ENCODE data around the gene ADO. TPM values are rescaled to one million over a fixed set of nuclear protein-coding genes. Genes with fewer than 3 reads are reported as not detected.

ADO gene
- total and polyA plus RNA-seq, 2 donors = 16.4 to 26.3 TPM

GRCh38 chr10:62805231-62806099 is 945 bp downstream of the ADO start:
- no peak for DNase-seq (ENCODE audit: extremely low spot score)
- no peaks in the 10 kb centered on the region for H3K4me1 ChIP-seq (ENCODE audit: insufficient read depth)
- 2% methylated on average over 77 of the region's 77 CpGs for WGBS

GRCh38 chr10:62806251-62806650 is 1.7 kb downstream of the ADO start:
- Histone ChIP-seq H3K27ac (ENCODE audit: low read depth) (no peak overlapping the region), H3K4me1 (ENCODE audit: insufficient read depth) (no peaks in the 10 kb centered on the region), H3K4me3 (ENCODE audit: low read depth, low read length) (no peak overlapping the region), H3K36me3 (ENCODE audit: insufficient read depth) (no peaks in the 10 kb centered on the region)
- WGBS = 24% methylated on average over 1 of the region's 1 CpG
- DNase-seq (ENCODE audit: extremely low spot score) = no peak

More at GRCh38 chr10:62805231-62806099, 945 bp downstream of the ADO start:
- Histone ChIP-seq H3K4me3 (ENCODE audit: low read depth, low read length) (peak overlapping the region; percentile 93), H3K27ac (ENCODE audit: low read depth) (peak overlapping the region; percentile 99), H3K36me3 (ENCODE audit: insufficient read depth) (no peaks in the 10 kb centered on the region)

DNA sequence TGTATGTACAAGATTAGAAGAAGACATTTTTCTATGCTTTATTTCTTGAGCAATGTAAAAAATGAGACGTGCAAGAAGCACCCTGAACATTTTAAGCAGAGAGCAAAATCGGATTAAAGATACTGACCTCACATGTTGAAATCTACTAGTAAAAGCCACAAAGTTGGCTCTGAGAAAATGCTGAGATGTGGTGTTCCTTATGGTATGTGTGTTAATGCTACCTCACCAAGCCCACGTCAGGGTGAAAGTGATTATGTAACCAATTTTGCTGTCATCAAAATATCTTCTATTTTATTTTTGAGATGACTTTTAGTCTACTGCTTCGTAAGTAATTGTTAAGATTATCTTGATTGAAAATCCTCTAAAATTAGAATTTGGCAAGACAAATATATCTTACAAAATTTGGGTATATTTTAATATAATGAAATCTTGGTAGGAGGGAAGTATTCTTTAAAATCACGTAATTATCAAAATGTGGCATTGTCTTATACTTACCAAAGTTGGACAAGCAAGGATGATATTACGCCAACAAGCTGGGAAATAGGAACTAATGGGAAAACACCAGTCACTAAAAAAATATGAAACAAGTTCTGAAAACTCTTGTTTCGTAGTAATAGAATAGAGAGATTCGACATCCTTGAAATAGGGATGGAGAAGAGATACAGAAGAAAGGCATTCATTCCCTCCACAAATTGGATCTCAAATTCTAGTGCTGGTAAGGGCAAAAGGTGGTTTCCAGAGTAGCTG is 5.8 kb downstream of the ADO start:
- Histone ChIP-seq H3K27ac (ENCODE audit: low read depth) (no peak overlapping the region), H3K4me3 (ENCODE audit: low read depth, low read length) (no peak overlapping the region), H3K4me1 (ENCODE audit: insufficient read depth) (no peaks in the 10 kb centered on the region), H3K36me3 (ENCODE audit: insufficient read depth) (no peaks in the 10 kb centered on the region)
- no peak for DNase-seq (ENCODE audit: extremely low spot score)
- WGBS = 93% methylated on average over 8 of the region's 8 CpGs

GRCh38 chr10:62811159-62811875 is 6.8 kb downstream of the ADO start:
- H3K36me3 ChIP-seq (ENCODE audit: insufficient read depth) = no peaks in the 10 kb centered on the region
- WGBS = 90% methylated on average over 10 of the region's 10 CpGs
- no peak overlapping the region for H3K4me3 ChIP-seq (ENCODE audit: low read depth, low read length)
- H3K4me1 ChIP-seq (ENCODE audit: insufficient read depth) = no peaks in the 10 kb centered on the region
- H3K27ac ChIP-seq (ENCODE audit: low read depth) = no peak overlapping the region
- DNase-seq (ENCODE audit: extremely low spot score) = no peak

GRCh38 chr10:62812672-62813439 is 8.3 kb downstream of the ADO start:
- H3K4me1 ChIP-seq (ENCODE audit: insufficient read depth) = no peaks in the 10 kb centered on the region
- H3K36me3 ChIP-seq (ENCODE audit: insufficient read depth) = no peaks in the 10 kb centered on the region
- 90% methylated on average over 13 of the region's 13 CpGs for WGBS
- H3K4me3 ChIP-seq (ENCODE audit: low read depth, low read length) = no peak overlapping the region
- no peak for DNase-seq (ENCODE audit: extremely low spot score)
- H3K27ac ChIP-seq (ENCODE audit: low read depth) = no peak overlapping the region

- no peaks in the 10 kb centered on the region for H3K36me3 ChIP-seq (ENCODE audit: insufficient read depth)
- WGBS = 85% methylated on average over 27 of the region's 27 CpGs
- no peak for DNase-seq (ENCODE audit: extremely low spot score)
- H3K27ac ChIP-seq (ENCODE audit: low read depth) = no peak overlapping the region
- no peaks in the 10 kb centered on the region for H3K4me1 ChIP-seq (ENCODE audit: insufficient read depth)
- no peak overlapping the region for H3K4me3 ChIP-seq (ENCODE audit: low read depth, low read length)
These were observed 8.9 kb downstream of the ADO start for GRCh38 chr10:62813453-62813852.

DNA sequence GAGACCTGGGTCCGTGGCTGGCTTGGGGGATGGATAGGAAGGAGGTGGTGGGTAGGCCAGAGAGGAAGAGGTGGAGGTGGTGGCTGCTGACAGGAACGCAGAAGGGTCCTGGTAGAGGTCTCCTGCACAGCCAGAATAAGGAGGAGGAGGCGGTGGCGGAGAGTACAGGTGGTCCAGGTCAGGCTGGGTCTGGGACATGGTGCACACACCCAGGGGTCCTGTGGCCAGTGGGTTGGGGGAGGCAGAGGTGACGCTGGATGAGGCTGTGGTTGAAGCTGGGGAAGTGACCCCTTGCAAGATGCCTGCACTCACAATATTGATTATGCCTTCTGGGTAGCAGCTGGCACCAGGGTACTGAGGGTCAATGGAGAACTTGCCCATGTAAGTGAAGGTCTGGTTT is 9.5 kb downstream of the ADO start:
- Histone ChIP-seq H3K27ac (ENCODE audit: low read depth) (no peak overlapping the region), H3K4me3 (ENCODE audit: low read depth, low read length) (no peak overlapping the region), H3K4me1 (ENCODE audit: insufficient read depth) (no peaks in the 10 kb centered on the region), H3K36me3 (ENCODE audit: insufficient read depth) (no peaks in the 10 kb centered on the region)
- WGBS = 90% methylated on average over 5 of the region's 5 CpGs
- no peak for DNase-seq (ENCODE audit: extremely low spot score)

DNA sequence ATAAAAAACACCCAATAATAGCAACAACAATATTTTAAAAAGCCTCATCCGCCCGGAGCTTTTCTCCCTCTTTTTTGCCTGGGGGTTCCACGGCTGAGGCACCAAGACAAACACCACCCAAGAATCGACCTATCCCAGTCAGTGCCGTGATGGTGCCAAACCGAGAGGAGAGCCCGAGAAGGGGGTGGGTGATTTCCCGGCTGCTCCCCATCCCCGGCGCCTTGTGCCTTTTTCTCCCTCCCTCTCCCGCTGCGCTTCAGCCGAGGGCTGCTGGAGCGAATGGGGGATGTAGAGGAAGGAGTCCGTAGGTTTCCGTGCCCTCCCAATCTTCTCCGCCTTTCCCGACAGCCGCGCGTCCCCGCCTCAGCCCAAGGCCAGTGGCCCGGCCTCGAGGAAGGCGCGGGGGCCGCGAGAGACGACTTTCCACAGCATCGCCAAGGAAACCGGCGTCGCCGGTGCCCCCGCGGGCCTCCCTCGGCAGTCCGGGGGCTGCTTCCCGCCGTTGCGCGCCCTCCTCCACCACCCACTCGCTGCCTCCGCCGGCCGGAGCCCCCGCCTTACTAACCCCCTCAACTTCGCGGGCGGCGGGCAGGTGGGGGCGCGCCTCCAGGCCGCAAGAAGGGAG is 10.3 kb downstream of the ADO start:
- no peak overlapping the region for H3K27ac ChIP-seq (ENCODE audit: low read depth)
- H3K4me1 ChIP-seq (ENCODE audit: insufficient read depth) = no peaks in the 10 kb centered on the region
- WGBS = 2% methylated on average over 54 of the region's 54 CpGs
- no peaks in the 10 kb centered on the region for H3K36me3 ChIP-seq (ENCODE audit: insufficient read depth)
- H3K4me3 ChIP-seq (ENCODE audit: low read depth, low read length) = peak overlapping the region; percentile 26
- no peak for DNase-seq (ENCODE audit: extremely low spot score)

DNA sequence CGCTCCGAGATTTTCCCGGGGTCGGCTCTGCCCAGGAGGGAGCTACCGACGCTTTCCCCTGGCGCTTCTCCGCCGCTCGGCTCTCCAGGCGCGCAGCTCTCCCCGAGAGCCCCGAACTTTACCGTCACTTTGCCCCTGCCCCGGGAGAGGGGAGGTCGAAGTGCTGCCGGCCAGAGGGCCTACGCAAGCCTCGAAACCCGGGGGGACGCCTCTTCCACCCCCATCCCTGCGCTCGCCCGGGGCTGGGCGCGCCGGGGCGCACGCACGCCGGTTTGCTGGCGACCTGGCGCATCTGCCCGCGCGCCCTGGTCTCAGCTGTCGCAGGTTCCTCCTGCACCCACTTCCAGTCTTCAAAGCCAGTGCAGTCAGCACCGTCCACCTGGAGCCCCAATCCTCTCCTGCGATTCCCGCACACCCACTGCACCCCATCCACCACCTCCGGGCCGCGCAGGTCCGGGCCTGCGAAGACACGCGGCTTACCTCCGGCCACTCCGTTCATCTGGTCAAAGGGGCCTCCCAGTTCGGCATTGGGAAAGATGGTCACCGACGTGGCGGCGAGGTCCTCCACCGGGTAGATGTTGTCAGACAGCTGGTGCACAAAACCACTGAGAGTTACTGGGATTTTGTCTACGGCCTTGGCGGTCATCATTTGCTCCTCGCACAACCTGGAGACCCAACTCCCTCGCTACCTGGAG is 11.0 kb downstream of the ADO start:
- no peak overlapping the region for H3K27ac ChIP-seq (ENCODE audit: low read depth)

DNA sequence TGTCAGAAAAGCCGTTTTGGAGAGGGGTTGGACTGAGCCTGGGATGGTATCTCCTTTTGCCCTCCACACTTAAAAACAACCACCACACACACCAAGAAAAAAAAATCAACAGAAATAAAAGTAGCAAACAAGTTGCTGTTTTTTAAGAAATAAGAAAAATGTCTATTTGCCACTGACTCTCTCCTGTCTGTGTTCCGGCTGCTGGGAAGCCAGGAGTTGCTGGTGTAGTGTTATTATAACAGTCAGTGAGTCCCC is 11.5 kb downstream of the ADO start:
- peak overlapping the region; percentile 76 for H3K4me3 ChIP-seq (ENCODE audit: low read depth, low read length)
- under 1% methylated on average over 2 of the region's 2 CpGs for WGBS
- no peaks in the 10 kb centered on the region for H3K4me1 ChIP-seq (ENCODE audit: insufficient read depth)
- no peak for DNase-seq (ENCODE audit: extremely low spot score)
- no peaks in the 10 kb centered on the region for H3K36me3 ChIP-seq (ENCODE audit: insufficient read depth)
- no peak overlapping the region for H3K27ac ChIP-seq (ENCODE audit: low read depth)

More for the DNA sequence above, 11.0 kb downstream of the ADO start:
- Histone ChIP-seq H3K4me1 (ENCODE audit: insufficient read depth) (no peaks in the 10 kb centered on the region), H3K36me3 (ENCODE audit: insufficient read depth) (no peaks in the 10 kb centered on the region), H3K4me3 (ENCODE audit: low read depth, low read length) (peak overlapping the region; percentile 26)
- DNase-seq (ENCODE audit: extremely low spot score) = no peak
- WGBS = 1% methylated on average over 60 of the region's 60 CpGs

DNA sequence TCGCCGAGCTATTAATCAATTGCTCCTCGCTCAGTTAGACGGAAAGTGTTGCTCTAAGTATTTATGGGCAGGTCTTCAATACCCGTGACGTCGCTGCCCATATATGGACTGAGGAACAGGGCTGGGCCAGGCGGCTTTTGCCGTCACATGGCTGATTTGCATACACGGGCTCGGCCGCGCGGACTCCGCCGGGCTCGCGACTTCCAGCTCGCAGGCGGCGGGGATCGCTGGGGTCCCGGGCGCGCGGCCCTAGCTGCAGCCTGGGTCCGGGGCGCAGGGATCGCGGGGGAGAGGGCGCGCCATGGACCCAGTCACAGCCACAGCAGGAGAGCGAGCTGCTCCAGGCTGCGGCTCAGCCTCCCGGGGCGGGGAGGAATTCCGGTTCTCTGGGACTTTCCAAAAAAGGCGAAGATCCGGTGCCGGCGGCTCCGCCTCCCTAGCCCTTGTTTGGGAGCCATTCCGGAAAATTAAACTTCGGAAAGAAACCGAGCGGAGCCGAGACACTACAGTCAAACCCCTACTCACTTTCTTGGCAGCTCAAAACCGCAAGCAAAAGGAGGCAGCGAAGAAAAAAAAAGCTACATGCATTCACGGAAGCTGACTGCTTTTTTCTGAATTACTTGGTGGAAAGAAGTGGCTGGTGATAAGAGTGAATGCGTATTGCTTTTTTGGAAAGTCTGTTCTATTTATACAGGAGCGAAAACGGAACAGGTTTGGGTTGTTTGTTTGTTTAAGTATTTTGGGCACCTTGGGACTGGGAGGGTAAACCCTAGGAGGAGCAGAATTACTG is 12.0 kb downstream of the ADO start, which contains the start of gene EGR2:
EGR2 (minus strand) TSS at position 36 of the 790 bp plus-strand sequence. CDS start 337 bp downstream, outside the sequence.
- no peaks in the 10 kb centered on the region for H3K36me3 ChIP-seq (ENCODE audit: insufficient read depth)
- H3K27ac ChIP-seq (ENCODE audit: low read depth) = peak within 1 kb of the TSS; percentile 88
- WGBS = under 1% methylated on average over 53 of the region's 53 CpGs
- peak within 1 kb of the TSS; percentile 76 for H3K4me3 ChIP-seq (ENCODE audit: low read depth, low read length)
- peak; percentile 89 for DNase-seq (ENCODE audit: extremely low spot score)
- no peaks in the 10 kb centered on the region for H3K4me1 ChIP-seq (ENCODE audit: insufficient read depth)

All from urinary bladder (tissue), 4 donors.